NCI-H2227 treated with DMSO at 0.1 percent for 48 hours (cell line): ENCODE results near the gene TMEM248.
"Not testable (repeated sequence)": the region's sequence is repeated elsewhere in the genome, so short reads cannot be mapped to it uniquely, and the experiment has no call there.

ENCODE experiments used
- DNase-seq: peaks from one replicate; lab custom pipeline; 2025; lab: John Stamatoyannopoulos, UW

The TMEM248 gene

GRCh38 chr7:66950311-66950710 is 29.3 kb downstream of the TMEM248 start:
- DNase-seq, result no peak

GRCh38 chr7:66950763-66951162 is 29.7 kb downstream of the TMEM248 start:
- no peak for DNase-seq

- DNase-seq, result no peak
These were observed 31.5 kb downstream of the TMEM248 start for GRCh38 chr7:66952343-66953043.

- DNase-seq, result no peak
These were observed 32.0 kb downstream of the TMEM248 start for GRCh38 chr7:66953044-66953427.

- no peak for DNase-seq
These were observed 36.7 kb downstream of the TMEM248 start for GRCh38 chr7:66957595-66958290.

- no peak for DNase-seq
These were observed 37.7 kb downstream of the TMEM248 start for GRCh38 chr7:66958538-66959350.

GRCh38 chr7:66960192-66960591 is 39.2 kb downstream of the TMEM248 start:
- no peak for DNase-seq

- DNase-seq, result no peak
These were observed 40.1 kb downstream of the TMEM248 start for GRCh38 chr7:66961096-66961495.

- DNase-seq, result no peak
These were observed 43.4 kb downstream of the TMEM248 start for GRCh38 chr7:66964411-66964810.

GRCh38 chr7:66967029-66967428 is 46.0 kb downstream of the TMEM248 start:
- DNase-seq, result no peak

- not testable (repeated sequence) for DNase-seq
These were observed 48.0 kb downstream of the TMEM248 start for GRCh38 chr7:66969001-66969400.

GRCh38 chr7:66970310-66970709 is 49.3 kb downstream of the TMEM248 start:
- DNase-seq, result no peak

GRCh38 chr7:66974986-66975590 is 54.1 kb downstream of the TMEM248 start:
- no peak for DNase-seq

GRCh38 chr7:66978312-66978711 is 57.3 kb downstream of the TMEM248 start:
- not testable (repeated sequence) for DNase-seq

- not testable (repeated sequence) for DNase-seq
These were observed 58.0 kb downstream of the TMEM248 start for GRCh38 chr7:66979013-66979412.

- DNase-seq, result not testable (repeated sequence)
These were observed 59.3 kb downstream of the TMEM248 start for GRCh38 chr7:66980336-66980735.

- DNase-seq, result not testable (repeated sequence)
These were observed 68.5 kb downstream of the TMEM248 start for GRCh38 chr7:66989552-66989951.

GRCh38 chr7:66994051-66994450 is 73.0 kb downstream of the TMEM248 start:
- DNase-seq, result not testable (repeated sequence)

- peak; percentile 50 for DNase-seq
These were observed 73.6 kb downstream of the TMEM248 start for GRCh38 chr7:66994691-66995049.

GRCh38 chr7:66995050-66995776 is 74.2 kb downstream of the TMEM248 start, which contains the start of gene SBDS:
Gene SBDS (minus strand): TSS chr7:66995586. CDS start chr7:66995417, 169 bp downstream.
- DNase-seq, result peak; percentile 96

- DNase-seq, result peak; percentile 97
These were observed 75.6 kb downstream of the TMEM248 start, which contains the start of gene TYW1 for GRCh38 chr7:66996444-66997191. Gene TYW1 (plus strand): TSS chr7:66996833. CDS start chr7:66996979, 146 bp downstream.
